GM18873 (cell line): ENCODE results near the gene TMEM176B.

Experiments used
- ATAC-seq: cut with Tn5 transposase; IDR thresholded peaks from one replicate; pipeline ENCODE4 v1.9.1; 2021; ENCODE audit warnings: mild to moderate bottlenecking, moderate library complexity, moderate number of reproducible peaks; ENCODE audit not compliant: unreplicated experiment, low FRiP score

The TMEM176B gene

DNA sequence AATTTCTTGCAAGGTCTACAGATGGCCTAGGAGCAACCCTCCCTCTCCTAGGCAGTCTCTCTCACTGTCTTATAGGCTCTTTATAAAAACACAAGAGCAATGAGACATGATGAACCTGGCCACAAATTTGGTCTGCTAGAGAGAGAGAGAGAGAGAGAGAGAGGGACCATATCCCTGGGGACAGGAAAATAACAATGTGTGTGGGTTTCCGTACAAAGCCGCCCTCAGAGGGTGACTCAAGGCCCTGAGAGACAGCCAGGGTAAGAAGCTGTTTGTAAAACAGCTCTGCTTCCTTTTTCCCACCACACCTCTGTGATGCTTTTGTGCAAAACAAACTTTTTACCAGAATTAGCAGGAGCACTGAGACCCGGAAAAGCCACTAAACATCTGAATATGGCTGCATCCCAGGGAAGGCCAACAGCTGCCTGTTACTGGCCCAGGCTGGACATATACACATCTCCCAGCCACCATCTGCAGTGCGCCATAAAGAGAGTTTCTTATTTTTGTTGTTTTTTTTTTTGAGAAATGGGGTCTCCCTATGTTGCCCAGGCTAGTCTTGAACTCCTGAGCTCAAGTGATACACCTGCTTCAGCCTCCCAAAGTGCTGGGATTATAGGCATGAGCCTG, 44.6 kb downstream of the TMEM176B start:
- ATAC-seq, result no peak

DNA sequence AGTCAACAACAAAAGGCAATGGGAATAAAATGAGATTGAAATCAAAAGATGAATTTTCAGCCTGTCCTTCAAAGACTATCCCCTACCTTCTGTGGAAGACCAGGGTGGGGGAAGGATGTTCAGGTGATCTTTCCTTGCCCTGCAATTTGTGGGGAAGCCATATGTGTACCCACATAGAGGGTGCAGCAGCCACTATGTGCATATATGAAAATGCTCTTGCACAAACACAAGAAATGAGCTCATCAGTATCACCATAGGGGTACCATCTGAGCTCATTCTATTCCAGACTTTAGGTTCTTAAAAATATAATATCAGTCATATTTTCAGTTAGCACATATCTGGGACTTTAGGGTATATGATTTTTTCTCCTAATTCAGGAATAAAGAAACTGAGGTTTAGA, 45.2 kb downstream of the TMEM176B start:
- ATAC-seq, result no peak

DNA sequence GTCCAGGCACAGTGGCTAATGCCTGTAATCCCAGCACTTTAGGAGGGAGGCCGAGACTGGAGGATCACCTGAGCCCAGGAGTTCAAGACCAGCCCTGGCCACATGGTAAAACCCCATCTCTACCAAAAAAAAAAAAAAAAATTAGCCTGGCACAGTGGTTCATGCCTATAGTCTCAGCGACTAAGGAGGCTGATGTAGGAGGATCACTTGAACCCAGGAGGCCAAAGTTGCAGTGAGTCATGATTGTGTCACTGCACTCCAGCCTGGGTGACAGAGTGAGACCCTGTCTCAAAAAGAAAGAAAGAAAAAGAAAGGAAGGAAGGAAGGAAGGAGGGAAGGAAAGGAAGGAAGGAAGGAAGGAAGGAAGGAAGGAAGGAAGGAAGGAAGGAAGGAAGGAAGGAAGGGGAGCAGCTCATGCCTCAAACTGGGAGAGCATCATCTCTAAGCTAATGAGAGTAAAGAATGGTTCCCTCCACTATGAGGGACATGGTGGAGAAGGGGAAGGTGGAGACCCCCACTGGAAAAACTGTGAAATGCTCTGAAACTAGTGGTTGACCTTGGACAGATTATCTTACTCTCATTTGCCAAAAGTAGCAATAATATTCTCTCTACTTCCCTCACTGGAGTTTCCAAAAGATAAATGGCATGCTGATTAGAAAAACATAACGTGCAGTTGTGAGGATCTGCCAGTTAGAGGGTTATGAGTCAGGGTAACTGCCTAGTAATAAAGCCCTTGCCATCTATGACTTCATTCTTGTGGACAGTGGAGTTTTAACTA, 46.1 kb downstream of the TMEM176B start:
- no peak for ATAC-seq

DNA sequence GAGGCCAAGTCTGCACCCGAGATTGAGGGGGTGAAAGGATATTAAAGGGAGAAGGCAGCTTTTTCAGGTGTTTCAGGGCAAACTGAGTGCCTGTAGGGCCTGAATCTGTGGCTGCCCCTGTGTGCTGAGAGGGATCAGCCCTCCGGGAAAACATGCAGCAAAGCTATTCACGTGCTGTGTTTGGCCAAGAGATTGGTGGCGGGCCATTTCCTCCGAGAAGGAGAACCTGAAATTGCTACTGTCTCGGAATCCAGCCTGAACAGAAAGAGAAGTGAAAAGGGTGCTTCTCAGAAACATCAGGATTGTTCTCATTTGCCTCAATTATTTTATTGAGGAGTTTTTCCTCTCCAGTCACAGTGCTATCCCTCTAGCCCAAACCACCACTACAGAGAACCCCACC, 46.9 kb downstream of the TMEM176B start:
- no peak for ATAC-seq

DNA sequence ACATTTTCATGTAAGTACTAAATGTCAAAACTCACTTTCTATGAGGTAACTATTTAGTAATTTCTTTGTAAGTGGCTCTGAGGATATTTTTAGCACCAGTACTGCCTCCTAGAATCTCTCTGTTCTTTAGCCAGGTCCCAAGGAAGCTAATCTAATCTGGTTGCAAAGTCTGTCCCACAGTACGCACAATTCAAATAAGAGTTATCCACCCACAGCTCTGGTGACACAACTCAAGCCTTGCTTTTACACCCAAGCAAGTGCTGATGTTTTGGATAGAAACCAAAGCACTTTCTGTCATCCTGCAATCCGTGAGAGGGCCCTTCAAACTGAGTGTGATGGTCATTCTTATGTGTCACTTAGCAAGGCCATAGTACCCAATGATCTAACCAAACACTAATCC, 48.5 kb downstream of the TMEM176B start:
- ATAC-seq, result no peak

DNA sequence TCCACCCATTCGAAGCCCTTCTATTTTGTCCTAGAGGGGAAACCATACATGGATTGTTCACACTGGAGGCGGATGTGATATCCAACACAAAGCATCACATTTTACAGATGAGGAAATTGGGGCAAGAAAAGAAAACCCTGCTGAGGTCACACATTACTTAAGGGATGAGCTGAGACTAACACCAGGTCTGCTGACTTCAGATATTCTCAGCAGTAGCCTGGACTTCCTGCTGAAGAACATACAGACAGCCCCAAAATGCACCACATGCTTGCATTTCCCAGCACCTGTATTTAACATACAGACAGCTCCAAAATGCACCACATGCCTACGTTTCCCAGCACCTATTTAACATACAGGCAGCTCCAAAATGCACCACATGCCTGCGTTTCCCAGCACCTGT, 51.8 kb downstream of the TMEM176B start:
- no peak for ATAC-seq

DNA sequence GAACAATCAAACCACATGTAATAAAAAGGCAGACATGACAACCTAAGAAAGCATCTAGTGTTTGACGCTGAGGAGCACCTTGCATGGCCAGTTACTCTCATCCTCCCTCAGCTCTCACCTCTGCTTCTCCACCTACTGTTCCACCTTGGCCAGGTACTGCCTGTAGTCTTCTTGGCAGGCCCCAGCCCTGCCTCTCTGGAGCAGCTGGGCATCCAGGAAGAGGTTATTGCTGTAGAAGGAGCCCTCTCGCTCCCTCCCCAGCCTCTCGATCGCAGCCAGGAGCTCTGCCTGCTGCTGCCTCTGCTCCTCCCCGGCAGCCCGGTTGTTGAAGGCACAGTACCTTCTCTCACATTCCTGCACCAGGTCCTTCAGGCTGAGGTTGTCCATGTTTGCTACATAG, 53.2 kb downstream of the TMEM176B start:
- no peak for ATAC-seq

DNA sequence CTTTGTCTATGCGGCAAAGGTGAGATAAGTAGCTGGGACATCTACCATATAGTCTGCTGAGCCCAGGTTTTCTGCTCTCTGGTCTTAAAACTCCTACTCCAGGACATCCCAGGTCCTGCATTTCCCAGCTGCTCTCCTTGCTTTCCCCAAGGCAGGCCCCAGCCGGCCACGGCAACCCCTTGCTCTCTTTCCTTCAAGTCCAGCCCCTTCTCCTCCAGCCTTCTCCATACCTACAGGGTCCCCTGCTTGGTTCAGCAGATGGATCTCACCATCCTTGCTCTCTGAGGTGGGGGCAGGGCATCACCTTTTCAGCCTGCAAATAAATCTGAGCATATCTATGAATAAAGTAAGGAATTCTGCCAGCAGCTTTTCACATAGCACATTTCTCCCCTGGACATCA, 54.3 kb downstream of the TMEM176B start:
- ATAC-seq, result no peak

DNA sequence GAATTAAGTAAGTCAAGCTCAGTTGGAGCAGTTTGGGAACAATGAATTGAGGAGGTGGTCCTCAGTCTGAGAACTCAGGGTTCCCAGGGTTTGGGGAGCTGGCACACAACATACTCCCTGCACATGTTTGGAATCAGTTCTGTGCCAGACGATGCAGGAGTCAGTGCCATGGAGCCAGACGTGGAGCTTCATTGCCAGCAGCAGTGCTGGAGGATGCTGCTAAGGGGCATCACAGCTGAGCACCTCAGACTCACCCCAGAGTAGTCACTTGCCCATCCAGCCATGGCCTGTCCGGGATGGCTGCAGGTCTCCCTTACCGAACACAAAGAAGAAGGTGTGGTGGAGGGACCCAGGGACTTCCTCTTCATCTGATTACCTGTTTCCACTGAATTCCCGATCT, 55.1 kb downstream of the TMEM176B start:
- no peak for ATAC-seq

DNA sequence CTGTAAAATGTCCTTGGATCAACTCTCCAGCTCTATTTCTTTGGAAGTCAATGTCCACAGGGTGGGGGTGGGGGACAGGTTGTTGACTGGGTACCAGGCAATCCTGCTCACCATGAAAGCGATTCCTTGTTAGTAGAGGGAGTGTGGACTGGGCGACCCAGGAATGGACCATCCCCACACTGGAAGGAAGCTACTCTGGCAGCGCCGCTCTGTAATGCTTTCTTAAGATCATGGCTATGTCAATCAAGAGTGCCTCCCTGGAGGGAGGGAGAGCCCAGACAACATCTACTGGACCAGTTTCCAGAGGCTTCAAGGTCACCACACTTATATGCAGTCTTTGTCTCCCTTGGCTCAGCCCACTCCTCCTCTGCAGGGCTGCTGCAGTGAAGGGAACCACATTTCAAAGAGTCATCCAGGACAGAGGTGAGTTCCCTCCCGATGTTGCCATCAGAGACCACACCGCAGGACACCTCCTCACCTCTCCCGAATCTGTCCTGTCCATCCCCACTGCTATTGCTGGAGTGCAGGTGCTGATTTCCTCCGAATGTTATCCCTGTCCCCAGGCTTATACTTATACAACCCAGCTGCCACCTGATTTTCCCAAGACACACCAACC, 56.0 kb downstream of the TMEM176B start:
- no peak for ATAC-seq

DNA sequence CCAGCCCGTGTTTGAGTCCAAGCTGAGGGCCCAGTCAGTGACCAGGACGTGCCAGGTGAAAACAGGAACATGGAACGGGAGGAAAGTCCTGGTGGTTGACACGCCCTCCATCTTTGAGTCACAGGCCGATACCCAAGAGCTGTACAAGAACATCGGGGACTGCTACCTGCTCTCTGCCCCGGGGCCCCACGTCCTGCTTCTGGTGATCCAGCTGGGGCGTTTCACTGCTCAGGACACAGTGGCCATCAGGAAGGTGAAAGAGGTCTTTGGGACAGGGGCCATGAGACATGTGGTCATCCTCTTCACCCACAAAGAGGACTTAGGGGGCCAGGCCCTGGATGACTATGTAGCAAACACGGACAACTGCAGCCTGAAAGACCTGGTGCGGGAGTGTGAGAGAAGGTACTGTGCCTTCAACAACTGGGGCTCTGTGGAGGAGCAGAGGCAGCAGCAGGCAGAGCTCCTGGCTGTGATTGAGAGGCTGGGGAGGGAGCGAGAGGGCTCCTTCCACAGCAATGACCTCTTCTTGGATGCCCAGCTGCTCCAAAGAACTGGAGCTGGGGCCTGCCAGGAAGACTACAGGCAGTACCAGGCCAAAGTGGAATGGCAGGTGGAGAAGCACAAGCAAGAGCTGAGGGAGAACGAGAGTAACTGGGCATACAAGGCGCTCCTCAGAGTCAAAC, 57.7 kb downstream of the TMEM176B start:
- no peak for ATAC-seq
